Measurements from ENCODE around the gene CIZ1. TPM values are rescaled to one million over a fixed set of nuclear protein-coding genes. Genes with fewer than 3 reads are reported as not detected.

The CIZ1 gene
- total RNA-seq, 2 donors from 2014 or later, result 97.5 to 97.7 TPM

GRCh38 chr9:128193469-128194096, 2.2 kb upstream of the CIZ1 start:
- intact Hi-C loops (cut with DNase I), result no loop called here
- no peaks in the 10 kb centered on the region for H3K27me3 ChIP-seq
- TF ChIP-seq CTCF (IDR thresholded peaks at IDR 0.05), result no peak
- no peak overlapping the region for H3K4me3 ChIP-seq
- H3K9ac ChIP-seq (ENCODE audit: low read depth in 2 of 2, low read length in 2 of 2), result peak overlapping the region in 1 of 2 donors; percentile 54
- peaks cover 9% of the 10 kb centered on the region for H3K4me1 ChIP-seq
- H3K27ac ChIP-seq, result peak overlapping the region; percentile 89
- DNase-seq, result no peak
- H3K36me3 ChIP-seq, result no peaks in the 10 kb centered on the region
- H3K9me3 ChIP-seq, result no peaks in the 10 kb centered on the region

- no peaks in the 10 kb centered on the region for H3K36me3 ChIP-seq
- H3K4me3 ChIP-seq, result peak overlapping the region; percentile 72
- H3K27me3 ChIP-seq, result no peaks in the 10 kb centered on the region
- TF ChIP-seq CTCF (IDR thresholded peaks at IDR 0.05), result peak; percentile 44
- H3K9me3 ChIP-seq, result no peaks in the 10 kb centered on the region
- peaks cover 9% of the 10 kb centered on the region for H3K4me1 ChIP-seq
- peak overlapping the region; percentile 89 for H3K27ac ChIP-seq
- DNase-seq, result peak; percentile 93
- H3K9ac ChIP-seq (ENCODE audit: low read depth in 2 of 2, low read length in 2 of 2), result peak overlapping the region in 1 of 2 donors; percentile 54
- intact Hi-C loops (cut with DNase I), result no loop called here
Measured at GRCh38 chr9:128192601-128193371, 1.4 kb upstream of the CIZ1 start.

- Histone ChIP-seq H3K4me1 (peaks cover 9% of the 10 kb centered on the region), H3K36me3 (no peaks in the 10 kb centered on the region), H3K27ac (peak overlapping the region; percentile 89), H3K9me3 (no peaks in the 10 kb centered on the region), H3K27me3 (no peaks in the 10 kb centered on the region), H3K9ac (ENCODE audit: low read depth in 2 of 2, low read length in 2 of 2) (peak overlapping the region; percentile 71 to 87), H3K4me3 (peak overlapping the region; percentile 72)
- intact Hi-C loops (cut with DNase I), result no loop called here
- DNase-seq, result peak; percentile 41
- TF ChIP-seq CTCF (IDR thresholded peaks at IDR 0.05), result no peak
Measured at GRCh38 chr9:128190516-128191405, 611 bp downstream of the CIZ1 start.

GRCh38 chr9:128190013-128190412, 1.4 kb downstream of the CIZ1 start:
- no peaks in the 10 kb centered on the region for H3K36me3 ChIP-seq
- DNase-seq, result no peak
- no peaks in the 10 kb centered on the region for H3K9me3 ChIP-seq
- intact Hi-C loops (cut with DNase I), result no loop called here
- no peaks in the 10 kb centered on the region for H3K27me3 ChIP-seq
- no peak overlapping the region for H3K9ac ChIP-seq (ENCODE audit: low read depth in 2 of 2, low read length in 2 of 2)
- H3K4me1 ChIP-seq, result peaks cover 9% of the 10 kb centered on the region
- no peak for TF ChIP-seq CTCF (IDR thresholded peaks at IDR 0.05)
- no peak overlapping the region for H3K4me3 ChIP-seq
- H3K27ac ChIP-seq, result no peak overlapping the region

- Histone ChIP-seq H3K36me3 (no peaks in the 10 kb centered on the region), H3K4me1 (peaks cover 9% of the 10 kb centered on the region), H3K9ac (ENCODE audit: low read depth in 2 of 2, low read length in 2 of 2) (no peak overlapping the region), H3K4me3 (no peak overlapping the region), H3K27me3 (no peaks in the 10 kb centered on the region), H3K9me3 (no peaks in the 10 kb centered on the region), H3K27ac (no peak overlapping the region)
- intact Hi-C loops (cut with DNase I), result loop anchor here (10.0 kb wide), 1 partner anchor 157 kb away; the partner anchor contains the start of gene SLC27A4
- DNase-seq, result no peak
- TF ChIP-seq CTCF (IDR thresholded peaks at IDR 0.05), result no peak
Measured at GRCh38 chr9:128188209-128188608, 3.2 kb downstream of the CIZ1 start.
